Stimulated activated naive CD8-positive, alpha-beta T cell treated with anti-CD3 and anti-CD28 coated beads, Interleukin-15, Interleukin-2, amounts not matched to agents 100 ng/mL and 50 ng/mL, for 24 hours (primary cell): ENCODE results near the gene TSC2.

Experiments
- H3K27ac Mint-ChIP-seq: one replicate; pipeline ENCODE4 v1.8.0; 2021; ENCODE audit warnings: mild to moderate bottlenecking, mixed read lengths
- H3K27me3 Mint-ChIP-seq: one replicate; pipeline ENCODE4 v1.8.0; 2021; ENCODE audit warnings: mixed read lengths
- H3K36me3 Mint-ChIP-seq: one replicate; pipeline ENCODE4 v1.8.0; 2021; ENCODE audit warnings: low read depth, mixed read lengths
- H3K4me1 Mint-ChIP-seq: one replicate; pipeline ENCODE4 v1.8.0; 2021; ENCODE audit warnings: low read depth, mixed read lengths
- H3K4me3 Mint-ChIP-seq: one replicate; pipeline ENCODE4 v1.8.0; 2021; ENCODE audit warnings: mild to moderate bottlenecking, mixed read lengths
- H3K9me3 Mint-ChIP-seq: one replicate; pipeline ENCODE4 v1.8.0; 2021; ENCODE audit warnings: mixed read lengths

Gene TSC2

DNA sequence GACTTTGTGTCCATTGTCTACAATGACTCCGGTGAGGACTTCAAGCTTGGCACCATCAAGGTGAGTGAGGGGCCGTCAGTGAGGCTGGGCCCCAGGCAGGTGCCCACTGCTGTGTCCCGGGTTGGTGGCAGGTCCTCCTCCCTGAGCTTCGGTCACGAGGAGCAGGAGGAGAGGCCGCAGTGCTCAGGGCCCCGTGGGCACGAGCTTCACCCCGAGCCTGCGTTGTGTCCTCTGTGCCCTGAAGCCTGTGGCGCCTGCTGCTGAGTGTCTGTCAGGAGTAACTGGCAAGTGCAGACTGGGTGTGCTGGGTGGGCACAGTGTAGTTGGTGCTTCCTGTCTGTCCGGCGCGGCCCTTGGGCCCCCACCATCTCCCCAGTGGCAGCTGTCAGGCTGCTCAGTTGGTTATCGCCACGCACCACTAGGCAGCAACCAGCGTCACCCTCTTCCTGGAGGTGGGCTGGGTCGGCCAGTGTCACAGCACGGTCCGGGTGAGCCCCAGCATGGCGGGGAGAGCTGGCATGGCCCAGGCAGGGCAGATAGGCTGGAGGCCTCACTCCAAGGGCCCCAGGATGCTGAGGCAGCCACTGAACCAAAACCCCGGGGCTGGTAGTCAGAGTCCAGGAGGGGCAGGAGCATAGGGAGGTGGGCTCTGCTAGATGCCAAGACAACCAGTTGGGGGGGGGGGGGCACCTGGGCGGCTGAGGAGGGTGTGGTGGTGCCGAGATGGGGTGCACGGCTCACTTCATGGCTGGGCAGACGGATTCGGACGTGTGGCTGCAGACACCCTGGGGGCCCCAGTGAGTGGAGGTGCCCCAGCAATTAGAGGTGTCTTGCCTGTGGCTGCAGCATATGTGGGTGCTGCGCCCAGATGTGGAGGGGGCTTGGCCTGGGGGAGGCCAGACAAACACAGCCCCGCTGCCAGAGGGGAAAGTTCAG is 39.3 kb downstream of the TSC2 start:
- no peaks in the 10 kb centered on the region for H3K27me3 Mint-ChIP-seq
- H3K4me3 Mint-ChIP-seq, result no peak overlapping the region
- no peak overlapping the region for H3K27ac Mint-ChIP-seq
- no peaks in the 10 kb centered on the region for H3K9me3 Mint-ChIP-seq
- no peaks in the 10 kb centered on the region for H3K4me1 Mint-ChIP-seq
- peaks cover 5% of the 10 kb centered on the region for H3K36me3 Mint-ChIP-seq

DNA sequence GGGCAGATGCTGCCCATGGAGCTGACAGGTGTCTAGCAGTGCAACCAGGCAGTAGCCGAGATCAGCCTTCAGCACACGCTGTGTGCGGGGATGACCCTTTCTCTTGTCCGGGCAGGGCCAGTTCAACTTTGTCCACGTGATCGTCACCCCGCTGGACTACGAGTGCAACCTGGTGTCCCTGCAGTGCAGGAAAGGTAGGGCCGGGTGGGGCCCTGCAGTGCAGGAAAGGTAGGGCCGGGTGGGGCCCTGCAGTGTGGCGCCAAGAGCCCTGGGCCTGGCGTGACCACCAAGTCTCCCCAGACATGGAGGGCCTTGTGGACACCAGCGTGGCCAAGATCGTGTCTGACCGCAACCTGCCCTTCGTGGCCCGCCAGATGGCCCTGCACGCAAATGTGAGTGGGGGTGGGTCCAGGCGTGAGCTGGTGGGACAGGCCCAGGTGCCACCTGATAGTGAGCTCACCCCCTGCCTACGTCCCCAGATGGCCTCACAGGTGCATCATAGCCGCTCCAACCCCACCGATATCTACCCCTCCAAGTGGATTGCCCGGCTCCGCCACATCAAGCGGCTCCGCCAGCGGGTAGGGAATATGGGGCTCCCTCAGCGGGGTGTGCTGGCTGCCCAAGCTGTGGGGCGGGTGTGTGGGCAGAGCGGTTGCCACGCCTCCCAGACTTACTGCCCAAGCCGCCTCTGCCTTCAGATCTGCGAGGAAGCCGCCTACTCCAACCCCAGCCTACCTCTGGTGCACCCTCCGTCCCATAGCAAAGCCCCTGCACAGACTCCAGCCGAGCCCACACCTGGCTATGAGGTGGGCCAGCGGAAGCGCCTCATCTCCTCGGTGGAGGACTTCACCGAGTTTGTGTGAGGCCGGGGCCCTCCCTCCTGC is 40.2 kb downstream of the TSC2 start:
- Mint-ChIP-seq H3K4me1 (no peaks in the 10 kb centered on the region), H3K27ac (no peak overlapping the region), H3K4me3 (no peak overlapping the region), H3K27me3 (no peaks in the 10 kb centered on the region), H3K9me3 (no peaks in the 10 kb centered on the region), H3K36me3 (peaks cover 5% of the 10 kb centered on the region)

- H3K27me3 Mint-ChIP-seq, result no peaks in the 10 kb centered on the region
- peaks cover 5% of the 10 kb centered on the region for H3K36me3 Mint-ChIP-seq
- no peaks in the 10 kb centered on the region for H3K9me3 Mint-ChIP-seq
- H3K4me1 Mint-ChIP-seq, result no peaks in the 10 kb centered on the region
- no peak overlapping the region for H3K4me3 Mint-ChIP-seq
- H3K27ac Mint-ChIP-seq, result no peak overlapping the region
Observed at GRCh38 chr16:2088759-2089358, 41.1 kb downstream of the TSC2 start.

DNA sequence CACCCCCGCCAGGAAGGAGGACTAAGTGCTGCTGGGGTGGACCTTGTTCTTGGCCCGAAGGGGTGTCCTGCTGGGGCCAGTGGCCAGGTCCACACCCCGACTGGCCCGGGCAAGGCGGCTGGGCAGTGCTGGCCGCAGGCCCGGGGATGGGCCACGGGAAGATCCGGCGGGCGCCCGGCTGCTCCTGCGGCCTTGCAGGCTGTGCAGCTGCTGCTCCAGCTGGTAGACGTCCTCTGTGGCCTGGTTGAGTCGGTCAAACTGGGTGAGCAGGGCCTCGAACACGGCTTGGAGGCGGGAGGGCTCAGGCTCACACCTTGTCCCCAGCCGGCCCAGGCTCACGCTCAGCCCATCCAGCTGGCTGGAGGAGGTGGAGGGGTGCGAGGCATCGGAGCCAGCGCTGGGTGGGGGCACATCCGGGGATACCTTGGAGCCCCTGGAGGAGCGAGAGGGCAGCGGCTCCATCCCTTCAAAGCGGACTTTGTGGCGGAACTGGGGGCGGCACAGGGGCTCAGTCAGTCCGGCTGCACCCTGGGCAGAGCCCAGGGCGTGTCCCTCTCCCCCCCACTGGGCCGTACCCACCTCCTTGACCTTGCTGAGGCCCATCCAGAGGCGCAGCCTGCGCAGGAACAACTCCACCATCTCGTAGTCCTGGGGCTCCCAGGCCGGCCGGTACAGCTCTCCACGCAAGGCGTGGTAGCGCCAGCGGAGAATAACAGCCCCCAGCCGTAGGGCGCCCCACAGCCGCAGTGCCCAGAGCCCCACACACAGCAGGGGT is 42.1 kb downstream of the TSC2 start:
- Mint-ChIP-seq H3K36me3 (peaks cover 5% of the 10 kb centered on the region), H3K9me3 (no peaks in the 10 kb centered on the region), H3K4me3 (no peak overlapping the region), H3K27me3 (no peaks in the 10 kb centered on the region), H3K27ac (no peak overlapping the region), H3K4me1 (no peaks in the 10 kb centered on the region)

- H3K4me3 Mint-ChIP-seq, result no peak overlapping the region
- H3K27me3 Mint-ChIP-seq, result no peaks in the 10 kb centered on the region
- H3K27ac Mint-ChIP-seq, result no peak overlapping the region
- H3K4me1 Mint-ChIP-seq, result no peaks in the 10 kb centered on the region
- H3K9me3 Mint-ChIP-seq, result no peaks in the 10 kb centered on the region
- peaks cover 5% of the 10 kb centered on the region for H3K36me3 Mint-ChIP-seq
Observed at GRCh38 chr16:2090481-2090776, 42.6 kb downstream of the TSC2 start.

DNA sequence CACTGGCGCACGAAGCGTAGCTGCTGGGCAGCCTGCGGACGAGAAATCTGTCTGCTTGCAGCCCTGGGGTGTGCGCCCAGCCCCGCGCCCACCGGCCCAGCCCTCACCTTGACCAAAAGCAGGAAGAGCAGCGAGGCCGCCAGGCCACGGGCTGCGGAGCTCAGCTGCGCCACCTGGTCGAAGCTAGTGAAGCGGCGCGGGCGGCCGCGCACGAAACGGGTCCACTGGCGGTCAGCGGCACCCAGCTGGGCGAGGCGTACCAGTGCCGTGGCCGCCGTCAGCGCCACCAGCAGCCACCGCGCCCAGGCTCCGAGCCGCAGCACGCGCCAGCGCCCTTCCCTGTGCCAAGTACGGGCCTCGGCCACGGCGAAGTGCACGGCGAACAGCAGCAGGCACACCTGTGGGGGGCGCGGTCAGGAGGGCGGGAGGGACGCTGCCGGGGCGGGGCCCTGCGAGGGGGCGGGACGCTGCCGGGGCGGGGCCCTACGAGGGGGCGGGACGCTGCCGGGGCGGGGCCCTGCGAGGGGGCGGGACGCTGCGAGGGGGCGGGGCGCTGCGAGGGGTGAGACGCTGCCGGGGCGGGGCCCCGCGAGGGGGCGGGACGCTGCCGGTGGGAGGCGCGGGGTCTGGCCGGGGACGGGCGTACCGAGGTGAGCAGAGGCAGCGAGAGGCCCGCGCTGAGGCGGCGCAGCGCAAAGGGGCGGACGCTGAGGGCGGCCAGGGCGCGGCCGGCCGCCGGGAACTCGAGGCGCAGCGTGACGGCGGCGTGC is 43.2 kb downstream of the TSC2 start:
- no peaks in the 10 kb centered on the region for H3K9me3 Mint-ChIP-seq
- H3K27ac Mint-ChIP-seq, result no peak overlapping the region
- peaks cover 8% of the 10 kb centered on the region for H3K36me3 Mint-ChIP-seq
- H3K4me1 Mint-ChIP-seq, result no peaks in the 10 kb centered on the region
- no peaks in the 10 kb centered on the region for H3K27me3 Mint-ChIP-seq
- H3K4me3 Mint-ChIP-seq, result no peak overlapping the region

- Mint-ChIP-seq H3K4me1 (no peaks in the 10 kb centered on the region), H3K27ac (no peak overlapping the region), H3K9me3 (no peaks in the 10 kb centered on the region), H3K36me3 (peaks cover 12% of the 10 kb centered on the region), H3K4me3 (no peak overlapping the region), H3K27me3 (no peaks in the 10 kb centered on the region)
Observed at GRCh38 chr16:2091547-2092255, 43.9 kb downstream of the TSC2 start.

DNA sequence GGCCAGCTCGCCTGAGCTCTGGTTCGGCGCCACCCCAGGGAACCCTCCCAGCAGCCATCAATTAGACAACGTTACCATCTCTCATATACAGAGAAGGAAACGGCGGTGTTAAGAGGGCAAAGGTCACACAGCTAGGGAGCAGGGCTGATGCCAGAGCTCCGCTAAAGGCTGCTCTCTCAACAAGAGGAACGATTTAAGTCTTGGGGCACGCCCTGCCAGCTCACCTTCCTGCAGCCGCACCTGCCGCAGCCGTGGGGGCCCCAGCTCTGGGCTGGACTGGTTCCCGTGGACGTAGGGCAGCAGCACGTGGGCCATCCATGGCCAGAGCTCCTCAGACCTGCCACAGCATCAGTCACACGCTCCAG is 44.5 kb downstream of the TSC2 start:
- Mint-ChIP-seq H3K27me3 (no peaks in the 10 kb centered on the region), H3K27ac (no peak overlapping the region), H3K9me3 (no peaks in the 10 kb centered on the region), H3K36me3 (peaks cover 12% of the 10 kb centered on the region), H3K4me3 (no peak overlapping the region), H3K4me1 (no peaks in the 10 kb centered on the region)

DNA sequence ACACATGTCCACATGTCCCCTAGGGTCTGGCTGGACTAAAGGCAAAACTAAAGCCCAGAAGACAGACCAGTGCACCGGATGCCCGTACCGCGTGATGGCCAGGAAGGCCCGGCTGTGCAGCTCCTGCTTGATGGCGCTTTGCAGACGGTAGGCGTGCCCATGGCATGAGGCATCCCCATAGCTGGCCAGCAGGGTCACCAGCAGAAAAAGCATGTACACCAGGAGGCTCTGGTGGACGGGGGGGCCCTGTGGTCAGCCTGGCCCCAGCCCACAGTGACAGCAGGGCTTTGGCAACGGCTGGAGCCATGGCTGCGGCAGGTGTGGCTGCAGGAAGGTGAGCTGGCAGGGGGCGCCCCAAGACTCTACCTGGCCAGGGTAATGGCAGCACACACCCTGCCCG is 45.1 kb downstream of the TSC2 start:
- H3K36me3 Mint-ChIP-seq, result peaks cover 12% of the 10 kb centered on the region
- no peaks in the 10 kb centered on the region for H3K9me3 Mint-ChIP-seq
- H3K4me3 Mint-ChIP-seq, result no peak overlapping the region
- no peaks in the 10 kb centered on the region for H3K27me3 Mint-ChIP-seq
- no peak overlapping the region for H3K27ac Mint-ChIP-seq
- no peaks in the 10 kb centered on the region for H3K4me1 Mint-ChIP-seq

DNA sequence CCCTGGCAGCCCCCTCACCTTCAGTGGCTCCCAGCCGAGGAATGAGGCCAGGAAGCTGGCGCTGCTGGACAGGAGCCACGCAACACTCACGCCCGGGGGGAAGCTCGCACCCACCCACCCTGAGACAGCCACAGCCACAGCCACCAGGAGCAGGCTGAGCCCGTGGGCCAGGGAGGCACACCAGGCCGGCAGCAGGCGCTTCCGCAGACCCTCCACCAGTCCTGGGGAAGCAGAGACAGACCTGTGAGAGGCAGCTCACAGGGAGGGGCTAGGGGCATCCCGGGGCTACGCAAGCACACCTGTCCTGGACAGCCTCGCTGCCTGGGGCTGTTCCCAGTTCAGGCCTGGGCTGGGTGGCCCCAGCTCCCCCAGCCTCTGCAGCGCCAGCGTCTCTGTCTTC is 46.0 kb downstream of the TSC2 start:
- Mint-ChIP-seq H3K27me3 (no peaks in the 10 kb centered on the region), H3K4me3 (no peak overlapping the region), H3K9me3 (no peaks in the 10 kb centered on the region), H3K27ac (no peak overlapping the region), H3K36me3 (peaks cover 12% of the 10 kb centered on the region), H3K4me1 (no peaks in the 10 kb centered on the region)

DNA sequence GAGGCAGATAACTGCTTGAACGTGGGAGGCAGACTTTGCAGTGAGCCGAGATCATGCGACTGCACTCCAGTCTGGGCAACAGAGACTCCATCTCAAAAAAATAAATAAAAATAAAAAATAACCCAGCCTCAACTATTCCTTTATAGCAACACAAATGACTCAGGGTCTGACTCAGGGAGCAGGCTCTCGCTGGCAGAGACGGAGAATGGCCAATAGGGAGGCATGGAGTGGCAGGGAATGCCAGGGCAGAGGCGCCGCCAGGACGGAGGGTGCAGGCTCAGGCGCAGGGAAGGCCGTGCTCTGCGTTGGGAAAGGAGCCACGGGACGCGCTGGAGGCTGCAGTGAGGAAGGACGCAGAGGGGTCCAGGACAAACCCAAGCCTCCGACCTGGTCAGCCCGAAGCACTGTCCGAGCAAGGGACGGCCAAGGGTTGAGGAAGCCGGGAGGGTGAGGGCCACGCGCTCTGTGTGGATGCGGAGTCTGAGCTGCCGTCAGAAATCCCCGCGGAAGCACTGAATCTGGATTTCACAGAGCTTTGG is 47.6 kb downstream of the TSC2 start:
- H3K9me3 Mint-ChIP-seq, result no peaks in the 10 kb centered on the region
- no peaks in the 10 kb centered on the region for H3K27me3 Mint-ChIP-seq
- no peak overlapping the region for H3K4me3 Mint-ChIP-seq
- H3K4me1 Mint-ChIP-seq, result no peaks in the 10 kb centered on the region
- peaks cover 7% of the 10 kb centered on the region for H3K36me3 Mint-ChIP-seq
- H3K27ac Mint-ChIP-seq, result no peak overlapping the region

DNA sequence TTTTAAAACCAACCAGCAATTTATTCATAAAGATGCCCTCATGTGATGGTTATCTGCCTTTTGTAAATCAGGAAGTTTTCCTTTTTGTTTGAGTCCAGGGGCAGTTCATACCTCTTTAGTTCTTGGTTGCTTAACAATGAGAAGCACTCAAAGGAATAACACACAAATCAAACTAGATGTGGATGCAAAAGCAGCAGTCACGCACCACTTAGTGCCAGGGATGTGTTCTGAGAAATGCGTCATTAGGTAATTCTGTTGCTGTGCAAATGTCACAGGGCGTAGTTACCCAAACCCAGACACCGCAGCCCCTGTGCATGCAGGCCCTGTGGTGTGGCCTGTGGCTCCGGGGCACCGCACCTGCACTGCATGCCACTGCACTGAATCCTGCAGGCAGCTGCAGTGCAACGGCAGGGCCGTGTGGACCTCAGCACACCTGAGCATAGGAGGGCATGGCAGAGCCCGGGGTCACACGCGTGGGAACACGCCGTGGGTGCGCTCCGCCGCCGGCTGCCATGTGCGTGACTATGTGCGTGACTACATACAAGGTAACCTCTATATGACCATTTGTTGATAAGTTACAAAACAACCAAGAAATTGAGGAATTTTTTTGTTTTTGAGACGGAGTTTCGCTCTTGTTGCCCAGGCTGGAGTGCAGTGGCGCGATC is 48.3 kb downstream of the TSC2 start:
- H3K36me3 Mint-ChIP-seq, result peaks cover 7% of the 10 kb centered on the region

More for the DNA sequence above, 48.3 kb downstream of the TSC2 start:
- Mint-ChIP-seq H3K27me3 (no peaks in the 10 kb centered on the region), H3K4me1 (no peaks in the 10 kb centered on the region), H3K27ac (no peak overlapping the region), H3K9me3 (no peaks in the 10 kb centered on the region), H3K4me3 (no peak overlapping the region)
